H1 (cell line): Measurements from ENCODE around the gene VASP. TPM values are rescaled to one million over a fixed set of nuclear protein-coding genes. Genes with fewer than 3 reads are reported as not detected.

Experiments
- CTCF ChIA-PET: fragments of 300-600 bp; sonication (Branson Sonifier 250); formaldehyde crosslinking; loops from one replicate; lab custom pipeline; 2021; ENCODE audit not compliant: partially characterized antibody; lab: Charles Lee
- POLR2A ChIA-PET: fragments of 300-600 bp; sonication (Branson Sonifier 250); formaldehyde crosslinking; loops from one replicate; lab custom pipeline; 2021; ENCODE audit warnings: inconsistent platforms; ENCODE audit not compliant: partially characterized antibody; lab: Charles Lee
- DNase-seq, 2 experiments: peaks; one replicate each; pipeline versions ENCODE4 v3.0.0 to v3.0.0-alpha.2; 2010 to 2022; ENCODE audit warnings: low spot score in 2 of 2, low read depth in 1 of 2, mixed read lengths in 1 of 2
- FAIRE-seq: peaks from 2 replicates; lab custom pipeline; 2011; peaks lifted over from hg19 to GRCh38; lab: Jason Lieb, UNC
- H2AFZ ChIP-seq: 2 replicates; pipeline ENCODE4 v1.8.1; 2012; ENCODE audit warnings: low read length, inconsistent platforms
- H2AK5ac ChIP-seq: 2 replicates; pipeline ENCODE4 v1.6.1; 2013; ENCODE audit warnings: low read depth, low read length
- H2BK120ac ChIP-seq: replicated peaks from 2 replicates; pipeline ENCODE3; 2013; ENCODE audit warnings: low read depth, low read length, inconsistent platforms
- H2BK12ac ChIP-seq: 2 replicates; pipeline ENCODE4 v1.6.1; 2013; ENCODE audit warnings: low read depth, low read length
- H2BK15ac ChIP-seq: 2 replicates; pipeline ENCODE4 v1.6.1; 2013; ENCODE audit warnings: low read length
- H2BK20ac ChIP-seq: 2 replicates; pipeline ENCODE4 v1.6.1; 2013; ENCODE audit warnings: low read length
- H2BK5ac ChIP-seq: 2 replicates; pipeline ENCODE4 v1.6.1; 2013; ENCODE audit warnings: low read depth, low read length
- H3K14ac ChIP-seq: 2 replicates; pipeline ENCODE4 v1.6.1; 2013; ENCODE audit warnings: inconsistent platforms; ENCODE audit not compliant: insufficient read length
- H3K18ac ChIP-seq: 2 replicates; pipeline ENCODE4 v1.6.1; 2013; ENCODE audit warnings: low read length; ENCODE audit errors: extremely low read depth
- H3K23ac ChIP-seq: 2 replicates; pipeline ENCODE4 v1.6.1; 2013; ENCODE audit warnings: inconsistent platforms; ENCODE audit not compliant: insufficient read length
- H3K23me2 ChIP-seq: 2 replicates; pipeline ENCODE4 v1.6.1; 2013; ENCODE audit warnings: low read depth, low read length
- H3K27ac ChIP-seq: 2 replicates; pipeline ENCODE4 v1.6.1; 2011; ENCODE audit warnings: low read depth, low read length, inconsistent platforms
- H3K27me3 ChIP-seq, 4 experiments: replicated peaks in 1 of 4; 1 replicate in 1 of 4; 2 replicates in 3 of 4; pipeline versions ENCODE4 v1.6.1 to v1.8.1; 2011 to 2013; ENCODE audit warnings: low read length in 3 of 4, mild to moderate bottlenecking in 3 of 4, inconsistent platforms in 2 of 4, mixed read lengths in 2 of 4, moderate library complexity in 1 of 4; ENCODE audit not compliant: control insufficient read depth in 3 of 4, insufficient read depth in 3 of 4; ENCODE audit errors: extremely low read depth in 1 of 4
- H3K36me3 ChIP-seq, 4 experiments: 2 replicates each; pipeline versions ENCODE4 v1.6.1 to v1.8.1; 2011 to 2013; ENCODE audit warnings: mild to moderate bottlenecking in 4 of 4, low read length in 3 of 4, moderate library complexity in 2 of 4, control low read depth in 1 of 4, inconsistent platforms in 1 of 4; ENCODE audit not compliant: insufficient read depth in 4 of 4, control insufficient read depth in 2 of 4
- H3K4ac ChIP-seq: replicated peaks from 2 replicates; pipeline ENCODE3; 2013; ENCODE audit warnings: low read length, low read depth, mixed read lengths, inconsistent platforms; ENCODE audit not compliant: insufficient read length
- H3K4me1 ChIP-seq, 4 experiments: replicated peaks in 1 of 4; 1 replicate in 1 of 4; 2 replicates in 3 of 4; pipeline versions ENCODE4 v1.6.1 to v1.8.1; 2011 to 2013; ENCODE audit warnings: low read length in 3 of 4, inconsistent platforms in 2 of 4, mixed read lengths in 1 of 4; ENCODE audit not compliant: insufficient read depth in 4 of 4, control insufficient read depth in 3 of 4
- H3K4me2 ChIP-seq, 2 experiments: 2 replicates each; pipeline versions ENCODE4 v1.6.1 to v1.8.1; 2011 to 2013; ENCODE audit warnings: low read depth in 2 of 2, low read length in 2 of 2, control low read depth in 1 of 2, inconsistent platforms in 1 of 2, mild to moderate bottlenecking in 1 of 2; ENCODE audit not compliant: insufficient read depth in 1 of 2
- H3K4me3 ChIP-seq, 4 experiments: fragments of 200-600, 300-600 bp in 1 of 4; sonication (generic), shearing (Covaris generic), sonication (Bioruptor Twin) in 1 of 4; 2 replicates each; pipeline versions ENCODE4 v1.5.1 to v1.8.1; 2011 to 2016; ENCODE audit warnings: low read length in 4 of 4, low read depth in 3 of 4, control low read depth in 2 of 4, inconsistent platforms in 2 of 4, mild to moderate bottlenecking in 2 of 4, mixed read lengths in 1 of 4, moderate library complexity in 1 of 4; ENCODE audit not compliant: insufficient read depth in 2 of 4; ENCODE audit errors: extremely low read depth in 1 of 4
- H3K56ac ChIP-seq: replicated peaks from 2 replicates; pipeline ENCODE3; 2013; ENCODE audit warnings: low read depth, mild to moderate bottlenecking, mixed read lengths, low read length, inconsistent platforms; ENCODE audit not compliant: insufficient read length
- H3K79me1 ChIP-seq: 2 replicates; pipeline ENCODE4 v1.6.1; 2013; ENCODE audit warnings: low read depth, low read length, control low read depth
- H3K79me2 ChIP-seq, 2 experiments: 2 replicates each; pipeline versions ENCODE4 v1.6.1 to v1.8.1; 2012 to 2013; ENCODE audit warnings: low read length in 2 of 2, mild to moderate bottlenecking in 2 of 2, inconsistent platforms in 1 of 2; ENCODE audit not compliant: insufficient read depth in 2 of 2, control insufficient read depth in 1 of 2
- H3K9ac ChIP-seq, 4 experiments: replicated peaks in 1 of 4; 1 replicate in 1 of 4; 2 replicates in 3 of 4; pipeline versions ENCODE4 v1.6.1 to v1.8.1; 2011 to 2013; ENCODE audit warnings: low read depth in 3 of 4, low read length in 3 of 4, control low read depth in 2 of 4, mild to moderate bottlenecking in 2 of 4, moderate library complexity in 2 of 4, inconsistent platforms in 1 of 4; ENCODE audit errors: extremely low read depth in 1 of 4
- H3K9me3 ChIP-seq, 2 experiments: 2 replicates each; pipeline versions ENCODE4 v1.6.1 to v1.8.1; 2012 to 2013; ENCODE audit warnings: mild to moderate bottlenecking in 2 of 2, moderate library complexity in 2 of 2, control low read depth in 1 of 2, inconsistent platforms in 1 of 2, low read depth in 1 of 2, low read length in 1 of 2, mixed read lengths in 1 of 2; ENCODE audit not compliant: insufficient read depth in 2 of 2
- H4K20me1 ChIP-seq, 2 experiments: replicated peaks in 1 of 2; 2 replicates each; pipeline versions ENCODE3 to v1.8.1; 2011 to 2013; ENCODE audit warnings: inconsistent platforms in 2 of 2, low read length in 2 of 2, mild to moderate bottlenecking in 1 of 2; ENCODE audit not compliant: insufficient read depth in 2 of 2, control insufficient read depth in 1 of 2
- H4K5ac ChIP-seq: 2 replicates; pipeline ENCODE4 v1.6.1; 2013; ENCODE audit warnings: low read length, low read depth, mixed read lengths, inconsistent platforms; ENCODE audit not compliant: insufficient read length
- H4K8ac ChIP-seq: 2 replicates; pipeline ENCODE4 v1.8.0; 2013; ENCODE audit warnings: mild to moderate bottlenecking, moderate library complexity, low read length, inconsistent platforms; ENCODE audit not compliant: insufficient read depth; ENCODE audit errors: extremely low read depth
- H4K91ac ChIP-seq: replicated peaks from 2 replicates; pipeline ENCODE3; 2013; ENCODE audit warnings: low read length, mixed read lengths, inconsistent platforms; ENCODE audit not compliant: insufficient read length
- ASH2L ChIP-seq: fragments of 200-600, 300-600 bp; sonication (generic); IDR thresholded peaks from one replicate; pipeline ENCODE4 v1.7.1; 2017; ENCODE audit warnings: low read length
- BACH1 ChIP-seq: IDR thresholded peaks from 2 replicates; pipeline ENCODE4 v1.6.1; 2012; ENCODE audit warnings: low read length, improper control_type of control experiment
- E2F6 ChIP-seq: IDR thresholded peaks from 2 replicates; pipeline ENCODE4 v1.6.1; 2012; ENCODE audit warnings: inconsistent platforms
- FOSL1 ChIP-seq: IDR thresholded peaks from 2 replicates; pipeline ENCODE4 v1.6.1; 2011; ENCODE audit warnings: mild to moderate bottlenecking, low read depth, low read length, moderate library complexity; ENCODE audit not compliant: insufficient read depth
- HDAC6 ChIP-seq: IDR thresholded peaks from one replicate; pipeline ENCODE4 v1.7.1; 2012; ENCODE audit warnings: low read depth, mild to moderate bottlenecking, inconsistent platforms, low read length, moderate library complexity
- KDM5A ChIP-seq: fragments of 200-600 bp; IDR thresholded peaks from 2 replicates; pipeline ENCODE4 v1.7.1; 2012; ENCODE audit warnings: mild to moderate bottlenecking, low read length, inconsistent platforms, mixed read lengths
- PHF8 ChIP-seq: fragments of 200-600 bp; sonication (generic); conservative IDR thresholded peaks from 2 replicates; pipeline ENCODE4 v1.7.1; 2012; ENCODE audit warnings: low read depth, mild to moderate bottlenecking, inconsistent platforms, low read length, moderate library complexity
- RFX5 ChIP-seq: IDR thresholded peaks from 2 replicates; pipeline ENCODE4 v1.6.1; 2011; ENCODE audit warnings: low read depth, low read length, improper control_type of control experiment, borderline replicate concordance
- RNF2 ChIP-seq: fragments of 200-900, 300-1000 bp; sonication (generic); IDR thresholded peaks from 2 replicates; pipeline ENCODE4 v1.7.1; 2016; ENCODE audit warnings: borderline replicate concordance, low read depth, mild to moderate bottlenecking, antibody characterized with exemption, low read length; ENCODE audit not compliant: poor library complexity, severe bottlenecking; ENCODE audit errors: missing control alignments
- RXRA ChIP-seq: IDR thresholded peaks from 2 replicates; pipeline ENCODE4 v1.6.1; 2011; ENCODE audit warnings: low read depth, mild to moderate bottlenecking, low read length, moderate library complexity; ENCODE audit not compliant: insufficient read depth
- ZNF274 ChIP-seq: IDR thresholded peaks from 2 replicates; pipeline ENCODE4 v1.7.0; 2012; ENCODE audit warnings: low read length, borderline replicate concordance; ENCODE audit errors: extremely low read depth
- WGBS, 2 experiments: shearing (Covaris generic) in 1 of 2; methylation state at CpG; one replicate each; pipeline versions ENCODE4 v1.1.6 to v1.1.7; 2013 to 2015; ENCODE audit warnings: low lambda C conversion rate in 2 of 2, mixed read lengths in 2 of 2, inconsistent platforms in 1 of 2, low coverage in 1 of 2, missing lambda C conversion rate in 1 of 2; ENCODE audit not compliant: insufficient replicate concordance in 2 of 2, insufficient coverage in 1 of 2, insufficient read length in 1 of 2; ENCODE audit errors: extremely low coverage in 1 of 2, missing lambda C conversion rate in 1 of 2; 5-methylcytosine and 5-hydroxymethylcytosine counted together
- polyA plus RNA-seq, 7 experiments: library from polyadenylated mRNA; depleted of rRNA in 3 of 7; stranded (reverse) in 5 of 7; unstranded in 2 of 7; fragments of >200 nt in 5 of 7; fragments of 200-250 nt in 2 of 7; gene quantifications; 1 replicate in 5 of 7; 2 replicates in 1 of 7; 4 replicates in 1 of 7; pipeline versions ENCODE4 v1.2.1 to v1.2.3, GENCODE V29; 2011 to 2013; ENCODE audit warnings: missing spikeins in 2 of 7, mixed read lengths in 2 of 7
- total RNA-seq: library from RNA; stranded (reverse); fragmentation: NEBNext Ultra II Directional; extraction: Animal tissue kit (Norgen Biotek cat#: 25700); gene quantifications from 2 replicates; pipeline ENCODE4 v1.2.1, GENCODE V29; 2021

The VASP gene
- total and polyA plus RNA-seq, 2 of the 8 experiments (the other 6 are each of a cell fraction or from before 2014, with no cell fraction given) = 89.7 to 135 TPM

- WGBS, 2 experiments = 91% methylated on average over 33 of the region's 39 CpGs; no CpG with 5 or more reads in 1 of the 2 experiments
- H4K5ac ChIP-seq = no peak overlapping the region
- no peak overlapping the region for H2BK120ac ChIP-seq
- H3K27ac ChIP-seq = no peak overlapping the region
- POLR2A ChIA-PET = interaction anchor here (1.2 to 4.6 kb wide), 5 partner anchors 10 to 63 kb away, joined by 3 to 25 read pairs (median 12); partner anchors contain the start of genes FOSB and VASP
- H3K79me1 ChIP-seq = no peaks in the 10 kb centered on the region
- H2BK5ac ChIP-seq = no peak overlapping the region
- H3K23ac ChIP-seq = no peak overlapping the region
- no peak overlapping the region for H4K8ac ChIP-seq
- no peak overlapping the region for H2BK20ac ChIP-seq
- H3K4ac ChIP-seq = no peak overlapping the region
- no peak overlapping the region for H3K56ac ChIP-seq
- H3K18ac ChIP-seq = no peak overlapping the region
- peaks cover 0 to 13% (median 12%) of the 10 kb centered on the region in 4 experiments; a peak in 5 of 7 replicates for H3K4me1 ChIP-seq
- H3K27me3 ChIP-seq = peaks cover 0 to 10% (median 4%) of the 10 kb centered on the region in 4 experiments; a peak in 3 of 7 replicates
- H2BK15ac ChIP-seq = no peak overlapping the region
- H3K14ac ChIP-seq = no peak overlapping the region
- no peak overlapping the region for H3K4me3 ChIP-seq
- no peak overlapping the region for H4K91ac ChIP-seq
- no peak for FAIRE-seq
- CTCF ChIA-PET = interaction anchor here (0.6 to 3.0 kb wide), 17 partner anchors 9 to 1936 kb away, joined by 3 to 37 read pairs (median 4); partner anchors contain the start of genes EML2, PPP1R13L and VASP
- no peak overlapping the region for H3K4me2 ChIP-seq
- H4K20me1 ChIP-seq = peaks cover 0 to 8% of the 10 kb centered on the region in 2 experiments
- H2AK5ac ChIP-seq = no peak overlapping the region
- peaks cover 0 to 2% (median 0%) of the 10 kb centered on the region in 4 experiments; a peak in 1 of 8 replicates for H3K36me3 ChIP-seq
- no peaks in the 10 kb centered on the region for H3K9me3 ChIP-seq
- DNase-seq = no peak
- H3K9ac ChIP-seq = no peak overlapping the region
- peaks cover 18% of the 10 kb centered on the region; the same call in 1 of the 2 replicates for H3K23me2 ChIP-seq
- H3K79me2 ChIP-seq = no peaks in the 10 kb centered on the region
- H2AFZ ChIP-seq = no peak overlapping the region
- no peak overlapping the region for H2BK12ac ChIP-seq
- TF ChIP-seq ZNF274 (no peak), RXRA (no peak), ASH2L (no peak), RFX5 (no peak), FOSL1 (no peak), HDAC6 (no peak), KDM5A (no peak), RNF2 (no peak), BACH1 (no peak), PHF8 (no peak), E2F6 (no peak)
Measured at GRCh38 chr19:45494261-45494916, 12.9 kb upstream of the VASP start.
